ENCODE data around the gene DOCK3. TPM values are rescaled to one million over a fixed set of nuclear protein-coding genes. Genes with fewer than 3 reads are reported as not detected.
"Not testable (repeated sequence)": the region's sequence is repeated elsewhere in the genome, so short reads cannot be mapped to it uniquely, and the experiment has no call there.

The DOCK3 gene
- polyA plus RNA-seq, 1 donor: 2.1 TPM

GRCh38 chr3:51110586-51110985 is 435.9 kb downstream of the DOCK3 start:
- no peak for DNase-seq

- DNase-seq: no peak
Observed at GRCh38 chr3:51122944-51123343, 448.2 kb downstream of the DOCK3 start.

- no peak for DNase-seq
Observed at GRCh38 chr3:51123531-51123930, 448.8 kb downstream of the DOCK3 start.

GRCh38 chr3:51131607-51132006 is 456.9 kb downstream of the DOCK3 start:
- not testable (repeated sequence) for DNase-seq

GRCh38 chr3:51137715-51138114 is 463.0 kb downstream of the DOCK3 start:
- no peak for DNase-seq

- no peak for DNase-seq
Observed at GRCh38 chr3:51139616-51140015, 464.9 kb downstream of the DOCK3 start.

- no peak for DNase-seq
Observed at GRCh38 chr3:51141573-51141972, 466.8 kb downstream of the DOCK3 start.

GRCh38 chr3:51145811-51146585 is 471.3 kb downstream of the DOCK3 start:
- DNase-seq: no peak

GRCh38 chr3:51146781-51147180 is 472.1 kb downstream of the DOCK3 start:
- DNase-seq: no peak

- no peak for DNase-seq
Observed at GRCh38 chr3:51156147-51156546, 481.4 kb downstream of the DOCK3 start.

- no peak for DNase-seq
Observed at GRCh38 chr3:51163051-51163450, 488.3 kb downstream of the DOCK3 start.

GRCh38 chr3:51173518-51174271 is 499.0 kb downstream of the DOCK3 start:
- DNase-seq: no peak

- no peak for DNase-seq
Observed at GRCh38 chr3:51176923-51177322, 502.2 kb downstream of the DOCK3 start.

GRCh38 chr3:51186446-51186845 is 511.7 kb downstream of the DOCK3 start:
- DNase-seq: not testable (repeated sequence)

- DNase-seq: no peak
Observed at GRCh38 chr3:51190199-51190598, 515.5 kb downstream of the DOCK3 start.

GRCh38 chr3:51190827-51191226 is 516.1 kb downstream of the DOCK3 start:
- DNase-seq: no peak

- no peak for DNase-seq
Observed at GRCh38 chr3:51191768-51192167, 517.0 kb downstream of the DOCK3 start.

- DNase-seq: no peak
Observed at GRCh38 chr3:51198477-51198876, 523.8 kb downstream of the DOCK3 start.

GRCh38 chr3:51199296-51199695 is 524.6 kb downstream of the DOCK3 start:
- not testable (repeated sequence) for DNase-seq

GRCh38 chr3:51216291-51216690 is 541.6 kb downstream of the DOCK3 start:
- no peak for DNase-seq

GRCh38 chr3:51221959-51222358 is 547.2 kb downstream of the DOCK3 start:
- no peak for DNase-seq

- DNase-seq: no peak
Observed at GRCh38 chr3:51224283-51224682, 549.6 kb downstream of the DOCK3 start.

- no peak for DNase-seq
Observed at GRCh38 chr3:51224843-51225242, 550.1 kb downstream of the DOCK3 start.

- DNase-seq: no peak
Observed at GRCh38 chr3:51242939-51243338, 568.2 kb downstream of the DOCK3 start.

Measured in left kidney (tissue), 2 donors.